LNCaP clone FGC (cell line): Measurements from ENCODE around the gene EHD3.

Experiments used
- DNase-seq: peaks from one replicate; pipeline ENCODE4 v3.0.0-alpha.2; 2011; ENCODE audit warnings: low read depth
- H3K4me3 ChIP-seq: 2 replicates; pipeline ENCODE4 v1.5.1; 2011; ENCODE audit warnings: mild to moderate bottlenecking, low read depth, low read length, control low read depth
- CTCF ChIP-seq: IDR thresholded peaks from 2 replicates; pipeline ENCODE4 v1.5.1; 2012; ENCODE audit warnings: mild to moderate bottlenecking; ENCODE audit not compliant: control insufficient read depth, insufficient read depth; ENCODE audit errors: extremely low read depth

EHD3 gene

GRCh38 chr2:31318361-31319336, 84.7 kb downstream of the EHD3 start:
- no peak overlapping the region for H3K4me3 ChIP-seq
- TF ChIP-seq CTCF = no peak
- DNase-seq = no peak
